Ascending aorta (tissue), 2 donors: ENCODE results near the gene AP2B1. TPM values are rescaled to one million over a fixed set of nuclear protein-coding genes. Genes with fewer than 3 reads are reported as not detected.

Experiments
- DNase-seq, 2 donors: peaks; one replicate each; pipeline ENCODE4 v3.0.0-alpha.2; 2019; ENCODE audit warnings: low spot score in 2 of 2
- H3K27ac ChIP-seq, 2 donors: fragments of 200-600 bp; sonication (generic); one replicate each; pipeline ENCODE4 v1.5.1; 2016 to 2017; ENCODE audit warnings: mild to moderate bottlenecking in 1 of 2
- H3K27me3 ChIP-seq: fragments of 200-600 bp; sonication (generic); one replicate; pipeline ENCODE4 v1.5.1; 2017
- H3K36me3 ChIP-seq, 2 donors: fragments of 200-600 bp; sonication (generic); one replicate each; pipeline ENCODE4 v1.5.1; 2016
- H3K4me1 ChIP-seq, 2 donors: fragments of 200-600 bp; sonication (generic); one replicate each; pipeline ENCODE4 v1.5.1; 2016 to 2017; ENCODE audit warnings: mild to moderate bottlenecking in 1 of 2
- H3K4me3 ChIP-seq, 2 donors: fragments of 200-600 bp; sonication (generic); one replicate each; pipeline ENCODE4 v1.5.1; 2016 to 2017; ENCODE audit warnings: mild to moderate bottlenecking in 1 of 2
- H3K9me3 ChIP-seq, 2 donors: fragments of 200-600 bp; sonication (generic); one replicate each; pipeline ENCODE4 v1.5.1; 2016
- intact Hi-C: fragments of 100-400 bp; cut with DNase I; formaldehyde crosslinking; loops from one replicate; pipeline ENCODE4 v1.15.1; 2023
- total RNA-seq: library from RNA; depleted of rRNA; stranded (reverse); fragments of >200 nt; gene quantifications from one replicate; pipeline ENCODE4 v1.1.0, GENCODE V29; 2016
- TF ChIP-seq, protein P1 (sequence below), 3 experiments: fragments of 200-600 bp in 2 of 3; fragments of 450-650 bp in 1 of 3; sonication (generic) in 2 of 3; IDR thresholded peaks; one replicate each; pipeline ENCODE4 v1.5.1; 2016 to 2019; ENCODE audit warnings: antibody characterized with exemption in 3 of 3, mild to moderate bottlenecking in 1 of 3, moderate library complexity in 1 of 3

The AP2B1 gene
- total RNA-seq, 1 donor from 2014 or later, result 59.5 TPM

DNA sequence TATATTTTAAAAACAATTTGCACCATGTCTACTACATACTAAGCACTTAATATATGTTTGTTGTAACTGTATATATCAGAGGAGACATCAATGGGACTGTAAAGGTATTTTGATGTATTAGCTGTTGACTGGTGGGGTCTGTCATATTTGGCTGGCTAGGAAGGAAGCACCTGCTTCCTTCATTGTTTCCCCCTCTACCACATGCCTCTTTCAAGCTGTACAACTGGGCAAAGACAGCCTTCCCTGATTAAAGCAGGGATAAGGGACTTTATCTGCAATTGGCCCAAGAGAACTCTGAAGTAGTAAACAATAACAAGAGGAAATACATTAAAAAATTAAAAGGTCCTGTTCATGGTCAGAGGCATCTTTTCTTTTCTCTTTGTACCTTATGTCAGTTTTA is 44.1 kb upstream of the AP2B1 start:
- intact Hi-C loops, result no loop called here
- TF ChIP-seq, protein P1, sequence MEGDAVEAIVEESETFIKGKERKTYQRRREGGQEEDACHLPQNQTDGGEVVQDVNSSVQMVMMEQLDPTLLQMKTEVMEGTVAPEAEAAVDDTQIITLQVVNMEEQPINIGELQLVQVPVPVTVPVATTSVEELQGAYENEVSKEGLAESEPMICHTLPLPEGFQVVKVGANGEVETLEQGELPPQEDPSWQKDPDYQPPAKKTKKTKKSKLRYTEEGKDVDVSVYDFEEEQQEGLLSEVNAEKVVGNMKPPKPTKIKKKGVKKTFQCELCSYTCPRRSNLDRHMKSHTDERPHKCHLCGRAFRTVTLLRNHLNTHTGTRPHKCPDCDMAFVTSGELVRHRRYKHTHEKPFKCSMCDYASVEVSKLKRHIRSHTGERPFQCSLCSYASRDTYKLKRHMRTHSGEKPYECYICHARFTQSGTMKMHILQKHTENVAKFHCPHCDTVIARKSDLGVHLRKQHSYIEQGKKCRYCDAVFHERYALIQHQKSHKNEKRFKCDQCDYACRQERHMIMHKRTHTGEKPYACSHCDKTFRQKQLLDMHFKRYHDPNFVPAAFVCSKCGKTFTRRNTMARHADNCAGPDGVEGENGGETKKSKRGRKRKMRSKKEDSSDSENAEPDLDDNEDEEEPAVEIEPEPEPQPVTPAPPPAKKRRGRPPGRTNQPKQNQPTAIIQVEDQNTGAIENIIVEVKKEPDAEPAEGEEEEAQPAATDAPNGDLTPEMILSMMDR (IDR thresholded peaks at IDR 0.05), result no peak
- DNase-seq, result no peak
- H3K4me3 ChIP-seq, result no peak overlapping the region
- H3K27ac ChIP-seq, result no peak overlapping the region
- H3K36me3 ChIP-seq, result no peaks in the 10 kb centered on the region
- peaks cover 0 to 2% of the 10 kb centered on the region in 2 donors for H3K4me1 ChIP-seq
- H3K27me3 ChIP-seq, result no peaks in the 10 kb centered on the region
- H3K9me3 ChIP-seq, result no peaks in the 10 kb centered on the region

DNA sequence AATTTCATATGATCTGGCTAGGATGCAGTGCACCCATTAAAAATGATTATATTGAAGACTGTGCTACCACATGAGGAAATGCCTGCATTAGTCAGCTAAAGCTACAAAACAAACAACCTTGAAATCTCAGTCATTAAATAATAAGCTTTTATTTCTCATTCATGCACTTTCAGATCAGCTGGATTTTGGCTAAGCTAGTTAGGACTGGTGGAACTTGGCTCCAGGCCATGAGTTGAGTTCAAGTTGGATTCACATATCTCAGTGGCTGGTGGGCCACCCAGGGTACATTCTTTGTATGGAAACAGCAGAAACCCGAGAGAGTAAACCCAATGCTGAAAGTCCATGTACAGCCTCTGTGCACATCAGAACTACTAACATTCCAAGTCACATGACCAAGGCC is 43.3 kb upstream of the AP2B1 start:
- no peaks in the 10 kb centered on the region for H3K9me3 ChIP-seq
- H3K4me3 ChIP-seq, result no peak overlapping the region
- DNase-seq, result no peak
- no peaks in the 10 kb centered on the region for H3K27me3 ChIP-seq
- H3K36me3 ChIP-seq, result no peaks in the 10 kb centered on the region
- TF ChIP-seq, protein P1 (IDR thresholded peaks at IDR 0.05), result no peak
- no peak overlapping the region for H3K27ac ChIP-seq
- H3K4me1 ChIP-seq, result peaks cover 0 to 2% of the 10 kb centered on the region in 2 donors
- intact Hi-C loops, result no loop called here

DNA sequence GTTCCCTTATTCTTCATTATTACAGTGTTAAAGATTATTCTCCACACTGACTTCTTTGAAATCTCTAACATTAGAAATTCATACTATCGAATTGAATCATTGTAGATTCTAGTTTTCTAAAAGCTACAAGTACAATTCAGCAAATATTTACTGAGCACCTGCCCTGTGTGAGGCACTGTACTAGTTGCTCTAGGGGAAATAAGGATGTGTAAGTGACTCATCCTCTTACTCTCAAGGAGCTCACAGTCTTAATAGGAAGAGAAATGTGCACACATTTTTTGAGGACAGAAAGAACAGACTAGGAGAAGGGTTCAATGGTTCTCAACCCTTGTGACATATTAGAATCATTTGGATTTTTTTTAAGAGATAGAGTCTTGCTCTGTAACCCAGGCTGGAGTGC is 42.0 kb upstream of the AP2B1 start:
- no peak overlapping the region for H3K4me3 ChIP-seq
- no peak overlapping the region for H3K27ac ChIP-seq
- no peaks in the 10 kb centered on the region for H3K9me3 ChIP-seq
- TF ChIP-seq, protein P1 (IDR thresholded peaks at IDR 0.05), result no peak
- no peaks in the 10 kb centered on the region for H3K36me3 ChIP-seq
- DNase-seq, result no peak
- no peaks in the 10 kb centered on the region for H3K27me3 ChIP-seq
- H3K4me1 ChIP-seq, result no peaks in the 10 kb centered on the region
- intact Hi-C loops, result no loop called here

DNA sequence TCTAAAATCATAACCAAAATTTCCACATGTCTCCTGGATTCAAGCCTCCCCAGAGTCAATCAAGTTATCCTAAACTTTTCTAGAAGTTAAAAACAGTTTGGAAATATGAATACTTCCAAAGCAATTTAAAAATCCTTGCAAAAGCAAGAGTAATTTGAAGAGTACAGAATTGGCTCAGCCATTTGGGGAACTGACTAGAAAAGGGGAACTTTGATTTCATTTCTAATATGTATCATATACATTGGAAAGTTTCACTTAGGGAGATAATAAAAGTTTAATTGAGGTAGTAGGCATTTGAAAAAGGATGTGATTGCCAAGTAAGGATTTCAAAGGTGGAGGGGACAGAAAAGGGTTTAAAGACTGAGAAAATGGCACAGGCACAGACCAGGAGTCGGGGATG is 40.6 kb upstream of the AP2B1 start:
- Histone ChIP-seq H3K4me3 (no peak overlapping the region), H3K4me1 (no peaks in the 10 kb centered on the region), H3K27ac (no peak overlapping the region), H3K36me3 (no peaks in the 10 kb centered on the region), H3K9me3 (no peaks in the 10 kb centered on the region), H3K27me3 (no peaks in the 10 kb centered on the region)
- TF ChIP-seq, protein P1 (IDR thresholded peaks at IDR 0.05), result no peak
- DNase-seq, result no peak
- intact Hi-C loops, result no loop called here

DNA sequence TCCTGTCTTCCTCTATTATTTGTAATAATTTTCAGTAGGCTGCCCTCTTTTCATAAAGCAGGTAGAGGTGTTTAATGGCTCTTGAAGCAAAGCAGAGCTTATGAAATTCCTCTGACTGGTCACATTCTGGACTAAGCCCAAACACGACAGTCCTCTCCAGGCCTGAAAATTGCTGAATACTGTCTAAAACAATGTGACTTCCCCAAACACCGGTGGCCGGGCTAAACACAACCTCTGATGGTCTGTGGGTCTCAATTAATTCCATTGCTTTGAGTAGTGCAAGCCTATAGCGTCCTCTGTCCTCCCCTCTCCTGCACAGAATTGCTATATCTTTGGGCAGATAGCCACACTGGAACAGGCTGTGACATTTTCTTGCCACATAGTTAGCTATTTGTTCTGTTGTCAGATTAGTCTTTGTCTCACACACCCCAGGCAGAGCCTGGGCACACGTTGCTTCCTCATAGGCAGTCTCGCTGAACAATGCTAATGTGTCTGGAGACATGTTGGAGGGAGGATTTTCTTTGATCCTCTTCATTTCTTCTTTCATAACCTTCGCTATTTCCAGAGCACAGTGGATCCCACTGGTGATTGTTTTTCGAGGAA is 38.8 kb upstream of the AP2B1 start:
- intact Hi-C loops, result no loop called here
- Histone ChIP-seq H3K9me3 (no peaks in the 10 kb centered on the region), H3K27ac (no peak overlapping the region)

More for the DNA sequence above, 38.8 kb upstream of the AP2B1 start:
- H3K36me3 ChIP-seq, result no peaks in the 10 kb centered on the region
- no peak overlapping the region for H3K4me3 ChIP-seq
- no peaks in the 10 kb centered on the region for H3K27me3 ChIP-seq
- no peaks in the 10 kb centered on the region for H3K4me1 ChIP-seq
- DNase-seq, result no peak
- TF ChIP-seq, protein P1 (IDR thresholded peaks at IDR 0.05), result no peak
